NCI-H345 treated with DMSO at 0.1 percent for 48 hours (cell line): ENCODE measurements around the gene PHKG2.

Experiments used
- DNase-seq: peaks from one replicate; lab custom pipeline; 2025; ENCODE audit not compliant: unreplicated experiment; lab: John Stamatoyannopoulos, UW

The PHKG2 gene

GRCh38 chr16:30793508-30794069 lies 45.4 kb downstream of the PHKG2 start:
- DNase-seq, result no peak

DNA sequence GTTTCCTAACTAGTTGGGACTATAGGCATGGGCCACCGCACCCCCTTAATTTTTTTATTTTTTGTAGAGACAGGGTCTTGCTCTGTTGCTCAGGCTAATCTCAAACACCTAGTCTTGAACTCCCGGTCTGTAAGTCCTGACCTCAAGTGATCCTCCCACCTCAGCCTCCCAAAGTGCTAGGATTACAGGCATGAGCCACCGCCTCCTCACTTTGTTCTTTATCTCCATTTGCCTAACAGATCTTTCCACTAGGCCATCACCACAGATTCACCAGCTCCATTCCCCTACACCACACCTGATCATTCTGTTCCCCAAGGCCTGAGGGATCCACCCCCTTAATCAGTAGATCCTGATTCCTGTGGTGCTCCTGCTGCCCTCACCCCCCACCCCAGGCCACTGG lies 46.4 kb downstream of the PHKG2 start:
- DNase-seq, result no peak

- DNase-seq, result no peak
Measured at GRCh38 chr16:30797670-30798309, 49.6 kb downstream of the PHKG2 start.
